Measurements from ENCODE around the gene PTPRM. TPM values are rescaled to one million over a fixed set of nuclear protein-coding genes. Genes with fewer than 3 reads are reported as not detected.
A peak's percentile ranks its signal among the peaks of the same experiment; 100 is the strongest.

PTPRM gene
- total RNA-seq, 1 experiment from 2014 or later = 14.5 TPM

GRCh38 chr18:7927119-7927518 is 360.0 kb downstream of the PTPRM start:
- Histone ChIP-seq H2AFZ (ENCODE audit: low read depth, low read length, poor library complexity, severe bottlenecking) (peak overlapping the region; percentile 62), H3K4me1 (ENCODE audit: control insufficient read depth in 1 of 2, insufficient read depth in 2 of 2, low read length in 2 of 2) (peaks cover 15 to 35% of the 10 kb centered on the region in 2 experiments), H3K9me2 (ENCODE audit: insufficient read depth) (no peaks in the 10 kb centered on the region), H3K4me2 (ENCODE audit: low read length) (peak overlapping the region; percentile 51; the same call in 1 of the 2 replicates), H3K9me3 (ENCODE audit: control insufficient read depth in 1 of 2, insufficient read depth in 1 of 2, low read depth in 1 of 2, low read length in 2 of 2) (no peaks in the 10 kb centered on the region), H3K27ac (ENCODE audit: low read depth, low read length) (no peak overlapping the region), H3K27me3 (ENCODE audit: insufficient read depth, low read length) (no peaks in the 10 kb centered on the region), H3K4me3 (replicated peaks in 1 of 2; ENCODE audit: low read depth in 1 of 2, low read length in 2 of 2) (no peak overlapping the region), H3K36me3 (ENCODE audit: control insufficient read depth in 1 of 2, insufficient read depth in 2 of 2, low read length in 2 of 2) (no peaks in the 10 kb centered on the region), H4K20me1 (ENCODE audit: insufficient read depth) (no peaks in the 10 kb centered on the region), H3K9ac (ENCODE audit: low read length) (no peak overlapping the region), H3K79me2 (ENCODE audit: insufficient read depth, low read length) (no peaks in the 10 kb centered on the region)
- DNase-seq (ENCODE audit: low read depth, low spot score) (no peak), ATAC-seq (no peak)
- no TSS peak for BruUV-seq (replicated peaks)
- RAD21 ChIA-PET (ENCODE audit: low non-redundant PET in 1 of 2, low total read pairs in 2 of 2, uncharacterized antibody in 2 of 2, unreplicated experiment in 2 of 2) = no interaction called here
- intact Hi-C loops (cut with micrococcal nuclease) = no loop called here
- CTCF ChIA-PET = interaction anchor here (1.7 kb wide), 1 partner anchor 137 kb away, joined by 9 read pairs; no protein-coding TSS in a partner anchor
- no peak for TF ChIP-seq YY1 (IDR thresholded peaks at IDR 0.05; ENCODE audit: extremely low read depth, insufficient replicate concordance, low read depth, low read length)
- TF ChIP-seq TCF7L2 (IDR thresholded peaks at IDR 0.05; ENCODE audit: borderline replicate concordance, extremely low read depth, insufficient read depth, insufficient read length) = no peak
- TF ChIP-seq ZFX (IDR thresholded peaks at IDR 0.05) = no peak
- no peak for TF ChIP-seq MAX (IDR thresholded peaks at IDR 0.05)
- no peak for TF ChIP-seq EZH2 (IDR thresholded peaks at IDR 0.05)
- no peak for TF ChIP-seq FOSL1 (IDR thresholded peaks at IDR 0.05; ENCODE audit: low read depth)
- no peak for TF ChIP-seq RAD21 (IDR thresholded peaks at IDR 0.05; ENCODE audit: low read depth)
- TF ChIP-seq ZBTB33 (IDR thresholded peaks at IDR 0.05; ENCODE audit: extremely low read depth, insufficient replicate concordance, low read length) = no peak
- TF ChIP-seq REST (IDR thresholded peaks at IDR 0.05; ENCODE audit: low read depth) = no peak
- no peak for TF ChIP-seq CTCF (IDR thresholded peaks at IDR 0.05 in 2 of 3, conservative IDR thresholded peaks at IDR 0.05 in 1 of 3; ENCODE audit: borderline replicate concordance in 1 of 3, insufficient read depth in 1 of 3, low read depth in 2 of 3, low read length in 2 of 3)
- TF ChIP-seq EGR1 (IDR thresholded peaks at IDR 0.05; ENCODE audit: low read depth) = no peak
- TF ChIP-seq POLR2A (IDR thresholded peaks at IDR 0.05; ENCODE audit: borderline replicate concordance, extremely low read depth, insufficient read depth, insufficient read length) = no peak
- TF ChIP-seq ATF3 (IDR thresholded peaks at IDR 0.05) = no peak
- TF ChIP-seq POLR2AphosphoS5 (IDR thresholded peaks at IDR 0.05; ENCODE audit: low read depth, low read length) = no peak
- TF ChIP-seq ELF1 (IDR thresholded peaks at IDR 0.05; ENCODE audit: borderline replicate concordance, low read depth) = no peak
- TF ChIP-seq ZNF274 (IDR thresholded peaks at IDR 0.05; ENCODE audit: low read depth, low read length) = no peak
- TF ChIP-seq CEBPB (IDR thresholded peaks at IDR 0.05; ENCODE audit: low read depth) = no peak
- no peak for TF ChIP-seq EZH2phosphoT487 (IDR thresholded peaks at IDR 0.05; ENCODE audit: borderline replicate concordance)
- TF ChIP-seq JUND (IDR thresholded peaks at IDR 0.05) = no peak
- no peak for TF ChIP-seq SRF (IDR thresholded peaks at IDR 0.05; ENCODE audit: low read depth)
- POLR2A ChIA-PET = no interaction called here

Measured in HCT116 (cell line).